ENCODE results near the gene UMPS.

- TF ChIP-seq POLR2A (IDR thresholded peaks at IDR 0.05) (no peak), CTCF (IDR thresholded peaks at IDR 0.05) (no peak), POLR2AphosphoS5 (IDR thresholded peaks at IDR 0.05) (no peak)
Measured at GRCh38 chr3:124772081-124772831, 42.0 kb downstream of the UMPS start.

All from suprapubic skin (tissue), 4 donors.